ENCODE data around the gene PARD3B.

The PARD3B gene

DNA sequence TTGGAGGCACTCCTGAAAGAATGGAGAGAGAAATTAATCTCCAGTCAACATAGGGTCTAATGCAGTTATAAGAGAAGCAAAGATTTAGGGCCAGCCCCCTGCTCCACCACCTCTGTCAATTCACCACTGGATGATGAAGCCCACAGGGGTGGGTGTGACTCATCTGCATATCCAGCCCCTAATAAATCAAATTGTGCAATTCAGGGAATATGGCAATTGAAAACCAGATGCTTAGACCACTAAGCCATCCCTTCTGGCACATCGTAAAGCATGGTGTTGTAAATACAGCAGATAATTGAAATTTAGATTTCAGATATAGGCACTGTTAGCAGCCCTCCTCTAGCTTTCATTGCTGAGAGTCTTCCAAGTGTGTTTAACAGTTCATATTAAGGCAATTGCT is 541.4 kb downstream of the PARD3B start:
- DNase-seq, result no peak

DNA sequence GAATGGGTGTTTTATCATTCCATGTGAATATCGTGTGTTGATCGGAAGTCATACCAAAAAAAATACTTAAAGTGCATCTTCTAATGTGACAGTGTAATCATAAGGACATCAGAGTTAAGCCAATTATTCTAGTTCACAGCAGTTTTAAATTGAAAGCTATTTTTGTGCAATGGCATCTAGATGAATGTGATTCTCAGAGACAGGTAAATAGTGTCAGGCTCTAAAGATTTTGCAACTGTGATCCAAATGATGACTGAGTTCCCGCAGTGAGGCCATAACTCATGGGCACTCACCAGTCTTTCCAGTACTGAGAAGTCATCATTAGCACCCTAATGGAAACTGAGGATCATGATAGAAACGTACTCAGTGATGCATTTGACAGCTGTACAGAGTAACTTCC is 542.6 kb downstream of the PARD3B start:
- no peak for DNase-seq

- DNase-seq, result no peak
Observed at GRCh38 chr2:205089958-205090357, 544.7 kb downstream of the PARD3B start.

- no peak for DNase-seq
Observed at GRCh38 chr2:205091411-205091810, 546.1 kb downstream of the PARD3B start.

DNA sequence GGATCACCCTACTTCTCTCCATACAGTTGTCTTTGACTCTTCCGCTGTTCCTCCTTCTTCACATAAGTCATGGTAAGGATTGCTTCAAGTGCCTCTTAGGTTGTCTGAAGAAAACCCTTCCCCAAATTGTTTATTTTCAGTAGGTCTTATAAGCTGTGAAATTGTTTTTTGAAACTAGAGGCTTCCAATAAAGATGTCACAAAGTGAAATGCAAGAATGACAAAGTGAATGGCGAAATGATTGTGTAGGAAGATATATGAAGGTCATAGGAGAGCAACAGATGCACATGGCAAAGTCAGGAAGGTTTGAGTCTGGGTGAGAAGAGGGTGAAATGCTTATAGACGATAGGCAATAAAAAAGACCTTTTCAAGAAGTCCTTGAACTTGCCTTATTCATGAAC is 548.8 kb downstream of the PARD3B start:
- no peak for DNase-seq

DNA sequence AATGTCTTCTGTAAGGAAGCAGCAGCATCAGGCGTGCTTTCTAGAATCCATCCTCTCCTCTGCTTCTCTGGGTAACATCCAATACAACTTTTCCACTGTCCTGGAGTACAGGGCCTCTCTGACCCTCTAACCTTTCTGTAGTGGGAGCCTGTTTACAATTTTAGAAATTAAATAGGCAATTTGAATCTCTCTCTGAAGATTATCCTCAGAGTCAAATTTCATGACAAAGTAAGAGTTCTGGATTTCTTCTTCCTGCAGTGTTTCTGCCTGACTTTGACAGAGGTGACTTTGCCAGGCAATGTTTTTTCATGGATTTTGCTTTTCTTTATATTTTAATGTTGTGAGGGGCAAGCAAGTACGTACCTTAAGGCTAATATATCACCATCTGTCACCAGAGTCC is 558.4 kb downstream of the PARD3B start:
- DNase-seq, result no peak

DNA sequence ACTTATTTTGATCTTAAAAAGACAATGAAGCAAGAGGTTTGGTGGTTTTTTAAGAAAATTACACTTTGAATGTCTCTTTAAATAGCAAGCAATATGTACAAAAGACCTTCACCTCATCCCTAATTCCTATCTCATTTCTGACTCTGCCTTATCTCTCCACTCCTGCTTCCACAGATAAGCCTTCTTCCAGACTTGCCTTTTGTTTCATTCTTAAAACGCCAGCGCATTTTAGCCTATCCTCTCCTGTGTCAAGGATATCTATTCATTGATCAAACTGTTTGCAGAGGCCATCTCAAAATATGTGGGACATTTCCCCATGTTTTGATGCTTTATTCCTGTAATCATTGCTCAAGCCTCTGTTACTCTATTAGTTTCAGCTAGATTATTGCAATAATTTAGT is 562.5 kb downstream of the PARD3B start:
- DNase-seq, result no peak

DNA sequence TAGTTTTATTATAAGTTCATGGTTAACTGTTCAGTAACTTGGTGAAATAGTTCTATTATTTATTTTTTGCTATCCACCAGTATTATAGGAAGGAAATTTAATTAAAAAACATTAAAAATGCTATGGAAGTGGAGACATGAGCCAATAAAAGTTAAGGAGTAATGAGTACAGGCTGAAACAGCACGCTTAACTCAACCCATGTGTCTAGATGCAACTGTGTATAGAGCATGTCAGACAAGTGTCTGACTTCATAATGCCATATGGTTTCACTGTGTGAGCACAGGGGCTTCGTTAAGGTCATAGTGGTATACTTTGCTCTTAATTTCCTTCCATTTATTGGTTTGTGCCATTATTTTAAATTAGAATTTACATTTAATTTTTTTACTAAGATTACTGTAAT is 570.2 kb downstream of the PARD3B start:
- DNase-seq, result no peak

GRCh38 chr2:205117125-205117524 is 571.9 kb downstream of the PARD3B start:
- no peak for DNase-seq

DNA sequence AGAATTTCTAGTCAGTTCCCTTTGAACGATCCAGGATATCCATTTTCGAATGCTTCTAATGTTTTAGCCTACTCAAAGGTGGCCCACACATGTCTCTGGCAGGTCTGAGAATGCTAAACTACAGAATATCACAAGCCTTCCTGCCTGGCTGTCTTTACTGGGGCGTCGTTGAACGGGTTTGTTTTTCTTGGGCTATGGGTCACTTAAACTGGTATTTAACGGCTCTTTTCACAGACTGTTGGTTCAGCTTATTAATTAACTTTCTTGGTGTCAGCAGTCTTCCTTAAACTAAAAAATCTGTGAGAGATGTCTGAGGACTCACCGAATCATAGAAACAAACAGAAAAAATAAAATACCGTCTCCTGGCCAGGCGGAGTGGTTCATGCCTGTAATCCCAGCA is 573.9 kb downstream of the PARD3B start:
- DNase-seq, result no peak

- no peak for DNase-seq
Observed at GRCh38 chr2:205128726-205129125, 583.5 kb downstream of the PARD3B start.

DNA sequence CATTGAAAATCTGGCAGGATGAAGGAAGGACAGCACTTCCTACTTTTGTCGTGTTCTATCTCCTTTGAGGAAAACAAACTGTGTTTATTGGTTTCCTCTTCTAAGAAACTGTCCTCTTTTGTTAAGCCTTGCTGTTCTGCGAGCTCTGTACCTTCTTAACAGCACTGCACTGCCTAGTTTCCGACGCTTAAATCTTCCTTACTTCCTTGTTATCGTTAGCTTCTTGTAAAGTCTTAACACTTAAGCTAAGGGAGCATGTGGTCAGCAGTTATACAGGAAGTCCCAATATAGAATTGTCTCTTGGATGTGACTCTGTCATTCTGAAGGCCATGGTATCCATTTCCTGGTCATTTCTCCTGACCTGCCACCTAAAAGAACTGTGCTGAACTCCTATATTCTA is 584.3 kb downstream of the PARD3B start:
- no peak for DNase-seq

DNA sequence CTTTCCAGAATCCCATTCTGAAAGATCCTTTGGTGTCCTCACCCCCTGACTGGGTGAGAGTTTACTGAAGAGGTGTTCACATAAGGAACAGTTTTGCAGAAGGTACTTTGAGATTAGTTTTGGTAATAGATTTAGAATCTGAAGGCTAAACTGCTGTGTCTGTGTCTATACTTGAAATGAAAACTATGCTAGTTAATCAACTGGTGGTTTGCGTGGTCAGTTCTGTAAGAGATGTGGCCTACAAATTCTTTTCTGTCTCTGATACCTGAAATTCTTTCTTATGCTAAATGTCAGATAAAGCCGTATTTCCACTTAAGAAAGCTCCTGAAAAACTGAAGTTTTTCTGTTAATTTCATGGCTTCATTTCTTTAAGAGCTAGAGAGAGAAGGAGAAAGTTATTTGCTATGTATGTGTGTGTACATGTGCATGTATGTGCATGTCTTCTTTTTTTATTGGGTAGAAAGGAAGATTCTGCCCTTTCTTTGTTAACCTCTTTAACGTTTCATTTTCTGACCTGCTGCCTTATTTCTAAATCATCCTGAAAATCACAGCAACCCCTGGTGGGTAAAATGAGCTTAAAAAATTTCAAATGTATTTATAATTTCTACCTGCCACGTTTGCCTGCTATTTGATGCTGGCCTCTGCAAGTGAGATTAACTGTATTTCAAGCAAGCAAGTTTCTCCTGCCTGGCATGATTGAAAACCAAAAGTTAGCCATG is 585.0 kb downstream of the PARD3B start:
- no peak for DNase-seq

DNA sequence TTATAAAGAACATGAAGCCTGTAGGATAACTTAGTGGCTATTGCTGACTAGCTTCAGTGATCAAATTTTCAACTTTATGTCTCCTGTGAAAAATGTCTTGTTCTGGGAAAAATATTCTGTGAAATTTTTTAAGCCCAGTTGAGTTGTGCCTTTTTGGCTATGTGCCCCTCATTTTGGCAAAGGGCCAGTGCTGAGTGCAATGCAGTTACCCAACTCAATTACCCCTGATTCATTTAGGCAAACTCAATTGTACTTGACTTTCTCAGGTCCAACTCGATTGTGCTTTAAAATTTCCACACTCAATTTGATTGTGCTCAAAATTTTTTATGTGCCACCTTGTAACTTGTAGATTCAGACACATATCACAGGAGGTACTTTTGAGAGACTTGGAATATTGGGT is 588.3 kb downstream of the PARD3B start:
- no peak for DNase-seq

GRCh38 chr2:205138735-205139134 is 593.5 kb downstream of the PARD3B start:
- no peak for DNase-seq

DNA sequence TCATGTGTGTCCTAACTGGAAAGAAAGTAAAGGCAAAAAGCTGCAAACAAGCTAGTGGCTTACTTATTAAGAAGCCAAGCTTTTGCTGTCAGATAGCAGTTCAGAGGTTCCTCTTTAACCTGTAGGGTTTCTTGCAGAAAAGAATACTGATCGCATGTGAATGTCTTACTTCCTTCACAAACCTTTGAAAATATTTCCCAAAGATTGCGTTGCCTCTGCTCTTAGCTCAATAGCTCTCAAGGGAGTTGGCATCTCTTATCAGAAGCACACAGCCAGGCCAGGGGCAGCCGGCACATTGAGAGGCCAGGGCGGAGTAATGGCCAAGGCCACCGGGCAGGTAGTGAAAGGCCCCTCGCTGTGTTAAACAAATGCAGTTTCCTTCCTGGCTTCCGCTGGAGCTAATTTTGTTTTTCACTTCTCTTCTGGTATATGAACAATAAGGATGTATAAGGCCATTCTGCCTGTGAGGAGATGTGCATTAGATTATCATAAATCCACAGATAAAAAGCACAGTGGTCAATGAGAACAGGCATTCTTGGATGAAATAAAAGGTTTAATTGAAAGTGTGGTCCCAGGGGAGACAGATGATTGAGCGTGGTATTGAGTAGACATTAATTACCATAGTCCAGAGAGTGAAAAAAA is 594.7 kb downstream of the PARD3B start:
- DNase-seq, result no peak

GRCh38 chr2:205141381-205141780 is 596.1 kb downstream of the PARD3B start:
- DNase-seq, result no peak

GRCh38 chr2:205145888-205146287 is 600.6 kb downstream of the PARD3B start:
- DNase-seq, result no peak

GRCh38 chr2:205148755-205149154 is 603.5 kb downstream of the PARD3B start:
- peak; percentile 43 for DNase-seq

DNA sequence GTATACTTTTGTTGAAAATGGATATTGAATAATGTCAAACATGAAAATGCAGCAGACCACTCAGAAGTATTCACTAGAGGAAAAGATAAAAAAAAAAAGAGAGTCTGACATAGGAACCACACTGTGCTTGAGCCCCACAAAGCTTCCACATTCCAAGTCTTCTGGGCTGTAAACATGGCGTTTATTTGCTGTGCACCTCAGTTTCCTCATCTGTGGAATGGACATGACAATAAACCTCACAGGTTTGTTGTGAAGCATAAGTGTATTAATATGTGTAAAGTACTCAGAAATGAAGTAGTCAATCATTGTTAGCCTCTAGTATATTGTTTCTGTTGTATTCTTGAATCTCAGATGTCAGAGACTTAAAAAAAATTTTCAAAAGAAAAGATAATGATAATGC is 611.2 kb downstream of the PARD3B start:
- DNase-seq, result no peak

GRCh38 chr2:205158404-205158803 is 613.1 kb downstream of the PARD3B start:
- DNase-seq, result no peak

GRCh38 chr2:205161156-205161839 is 616.0 kb downstream of the PARD3B start:
- no peak for DNase-seq

GRCh38 chr2:205166745-205167144 is 621.5 kb downstream of the PARD3B start:
- no peak for DNase-seq

DNA sequence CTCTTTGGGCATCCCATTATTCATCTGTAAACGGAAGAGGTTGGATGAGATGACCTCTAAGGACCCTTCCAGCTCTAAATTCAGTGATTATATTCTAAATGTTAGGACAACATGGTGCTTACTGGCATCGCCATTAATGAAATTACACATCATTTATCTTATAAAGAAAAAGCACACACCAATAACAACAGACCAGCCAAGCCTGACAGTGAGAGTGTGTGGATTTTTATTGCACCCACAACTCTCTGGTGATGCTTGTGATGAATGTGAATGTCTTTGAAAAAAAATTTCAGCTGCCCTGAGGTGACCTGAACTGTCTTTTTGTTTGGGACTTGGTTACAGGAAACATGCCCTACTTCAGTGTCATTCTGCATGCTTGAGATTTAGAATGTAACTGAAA is 623.7 kb downstream of the PARD3B start:
- DNase-seq, result no peak

Data from NCI-H2081 treated with DMSO at 0.1 percent for 48 hours (cell line).